Endothelial cell of umbilical vein (primary cell): Measurements from ENCODE around the gene DDR2. TPM values are rescaled to one million over a fixed set of nuclear protein-coding genes. Genes with fewer than 3 reads are reported as not detected.

Experiments
- BruUV-seq: library from RNA; stranded (reverse); fragments of 400-500 nt; replicated peaks from 2 replicates; lab custom pipeline; 2021; lab: Mats Ljungman, UMichigan
- CTCF ChIA-PET: fragments of 300-600, 350-600 bp; sonication (Branson Sonifier 250); formaldehyde crosslinking; loops from one replicate; lab custom pipeline; 2021; ENCODE audit warnings: antibody characterized with exemption, inconsistent platforms; lab: Charles Lee
- POLR2A ChIA-PET: fragments of 300-600, 350-600 bp; sonication (Branson Sonifier 250); formaldehyde crosslinking; loops from one replicate; lab custom pipeline; 2021; ENCODE audit warnings: antibody characterized with exemption, inconsistent platforms; lab: Charles Lee
- DNase-seq: peaks from one replicate; pipeline ENCODE4 v3.0.0-alpha.2; 2011; ENCODE audit warnings: low read depth, low spot score
- FAIRE-seq: peaks from 2 replicates; lab custom pipeline; 2011; peaks lifted over from hg19 to GRCh38; lab: Jason Lieb, UNC
- H2AFZ ChIP-seq: 2 replicates; pipeline ENCODE4 v1.6.0; 2012; ENCODE audit warnings: low read depth, low read length, control low read depth, inconsistent platforms
- H3K27ac ChIP-seq: 2 replicates; pipeline ENCODE4 v1.5.1; 2011; ENCODE audit warnings: low read depth, mild to moderate bottlenecking, control low read depth, low read length, moderate library complexity; ENCODE audit not compliant: insufficient read depth
- H3K27me3 ChIP-seq, 2 experiments: 2 replicates each; pipeline versions ENCODE4 v1.6.0 to v1.6.1; 2011; ENCODE audit warnings: low read length in 2 of 2, mixed read lengths in 1 of 2; ENCODE audit not compliant: control insufficient read depth in 2 of 2, insufficient read depth in 2 of 2
- H3K36me3 ChIP-seq, 2 experiments: 2 replicates in 1 of 2; 3 replicates in 1 of 2; pipeline ENCODE4 v1.5.1; 2011; ENCODE audit warnings: low read length in 2 of 2, mild to moderate bottlenecking in 1 of 2, moderate library complexity in 1 of 2; ENCODE audit not compliant: control insufficient read depth in 2 of 2, insufficient read depth in 2 of 2; ENCODE audit errors: extremely low read depth in 1 of 2
- H3K4me1 ChIP-seq: 3 replicates; pipeline ENCODE4 v1.5.1; 2011; ENCODE audit warnings: mild to moderate bottlenecking, low read length; ENCODE audit not compliant: control insufficient read depth, insufficient read depth; ENCODE audit errors: extremely low read depth
- H3K4me2 ChIP-seq: 2 replicates; pipeline ENCODE4 v1.6.1; 2011; ENCODE audit warnings: low read length, control low read depth, mixed read lengths; ENCODE audit not compliant: insufficient read depth
- H3K4me3 ChIP-seq, 3 experiments: fragments of 200-600 bp in 1 of 3; sonication (generic), shearing (Covaris generic) in 1 of 3; replicated peaks in 1 of 3; 2 replicates each; pipeline ENCODE4 v1.5.1; 2011 to 2016; ENCODE audit warnings: control low read depth in 3 of 3, low read length in 3 of 3, mild to moderate bottlenecking in 2 of 3, inconsistent platforms in 1 of 3, low read depth in 1 of 3, moderate library complexity in 1 of 3; ENCODE audit not compliant: insufficient read depth in 1 of 3
- H3K79me2 ChIP-seq: 2 replicates; pipeline ENCODE4 v1.6.0; 2012; ENCODE audit warnings: low read length, inconsistent platforms; ENCODE audit not compliant: control insufficient read depth, insufficient read depth
- H3K9ac ChIP-seq: replicated peaks from 2 replicates; pipeline ENCODE3; 2011; ENCODE audit warnings: low read length, control low read depth; ENCODE audit not compliant: insufficient read depth; ENCODE audit errors: extremely low read depth
- H3K9me1 ChIP-seq: replicated peaks from 3 replicates; pipeline ENCODE4 v1.6.0; 2011; ENCODE audit warnings: mild to moderate bottlenecking, low read length; ENCODE audit not compliant: control insufficient read depth, insufficient read depth; ENCODE audit errors: extremely low read depth
- H3K9me3 ChIP-seq: replicated peaks from 2 replicates; pipeline ENCODE4 v1.5.1; 2012; ENCODE audit warnings: low read length, inconsistent platforms; ENCODE audit not compliant: control insufficient read depth, insufficient read depth
- H4K20me1 ChIP-seq: replicated peaks from 2 replicates; pipeline ENCODE3; 2011; ENCODE audit warnings: mild to moderate bottlenecking, low read length; ENCODE audit not compliant: control insufficient read depth, insufficient read depth; ENCODE audit errors: extremely low read depth
- CTCF ChIP-seq, 2 donors: IDR thresholded peaks; 1 replicate in 1 of 2; 2 replicates in 1 of 2; pipeline ENCODE4 v1.5.1; 2011; ENCODE audit warnings: low read length in 2 of 2, mild to moderate bottlenecking in 2 of 2, moderate library complexity in 2 of 2, control low read depth in 1 of 2, inconsistent platforms in 1 of 2, low read depth in 1 of 2; ENCODE audit not compliant: insufficient read depth in 1 of 2; ENCODE audit errors: extremely low read depth in 1 of 2
- EZH2 ChIP-seq: IDR thresholded peaks from 2 replicates; pipeline ENCODE4 v1.6.1; 2012; ENCODE audit warnings: borderline replicate concordance, low read depth, mild to moderate bottlenecking, moderate library complexity, low read length, inconsistent platforms; ENCODE audit not compliant: severe bottlenecking
- FOS ChIP-seq: IDR thresholded peaks from 2 replicates; pipeline ENCODE4 v1.6.1; 2011; ENCODE audit warnings: mild to moderate bottlenecking, low read length, moderate library complexity, borderline replicate concordance; ENCODE audit not compliant: insufficient read depth
- GATA2 ChIP-seq: IDR thresholded peaks from 2 replicates; pipeline ENCODE4 v1.7.0; 2011; ENCODE audit warnings: low read depth, mild to moderate bottlenecking, moderate library complexity, mixed read lengths, low read length; ENCODE audit not compliant: insufficient read length, insufficient read depth
- JUN ChIP-seq: IDR thresholded peaks from 2 replicates; pipeline ENCODE4 v1.6.1; 2011; ENCODE audit warnings: borderline replicate concordance, low read depth; ENCODE audit not compliant: insufficient read length, insufficient read depth
- MYC ChIP-seq: IDR thresholded peaks from one replicate; pipeline ENCODE4 v1.6.1; 2011; ENCODE audit warnings: mild to moderate bottlenecking, low read depth, low read length
- POLR2A ChIP-seq: IDR thresholded peaks from 2 replicates; pipeline ENCODE4 v1.6.1; 2012; ENCODE audit warnings: low read depth, mild to moderate bottlenecking, control low read depth, low read length
- POLR2AphosphoS5 ChIP-seq: IDR thresholded peaks from 2 replicates; pipeline ENCODE4 v1.6.1; 2012; ENCODE audit warnings: low read depth, mild to moderate bottlenecking, control low read depth, low read length, moderate library complexity; ENCODE audit not compliant: insufficient read depth
- dilution Hi-C: fragments of 300-500 bp; cut with MboI; formaldehyde crosslinking; loops from one replicate; pipeline ENCODE4 v1.15.0; 2019; ENCODE audit warnings: low sequenced_read_pairs; ENCODE audit not compliant: extremely low pct_ligation_motif_present
- intact Hi-C: fragments of 100-400 bp; cut with micrococcal nuclease; formaldehyde crosslinking; loops from one replicate; pipeline ENCODE4 v1.10.0; 2022
- polyA plus RNA-seq, 4 experiments: library from polyadenylated mRNA; depleted of rRNA in 3 of 4; stranded (reverse) in 3 of 4; unstranded in 1 of 4; fragments of >200 nt; gene quantifications; 2 replicates each; pipeline versions ENCODE4 v1.2.1 to v1.2.3, GENCODE V29; 2011 to 2012; ENCODE audit warnings: missing spikeins in 1 of 4
- total RNA-seq: library from RNA; stranded (reverse); gene quantifications from 2 replicates; pipeline ENCODE4 v1.2.3, GENCODE V29; 2021
- TF ChIP-seq, protein P1 (sequence below): IDR thresholded peaks from 2 replicates; pipeline ENCODE4 v1.6.1; 2011; ENCODE audit not compliant: insufficient read depth, insufficient read length

The DDR2 gene
- total and polyA plus RNA-seq, 2 donors (not counting 3 experiments of a cell fraction or from before 2014, with no cell fraction given), result 27.8 to 30.8 TPM

DNA sequence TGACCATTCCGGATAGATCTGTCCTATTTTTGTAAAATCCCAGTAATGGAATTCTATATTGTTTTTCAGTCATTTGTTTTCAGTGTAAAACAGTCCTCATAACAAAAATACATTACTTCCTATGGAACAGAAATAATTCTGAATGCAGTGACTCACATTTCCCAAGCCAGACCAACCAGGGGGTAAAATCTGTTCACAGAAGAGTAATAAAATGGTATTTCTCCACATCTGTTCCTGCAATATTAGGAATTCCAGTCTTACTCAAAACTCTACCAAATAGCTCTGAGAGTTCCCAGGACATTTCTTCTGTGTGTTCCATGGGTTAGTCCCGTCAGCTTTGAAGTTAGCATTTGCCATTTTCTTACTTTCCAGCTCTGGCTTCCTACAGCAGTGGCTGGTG, 2.6 kb upstream of the DDR2 start:
- no peaks in the 10 kb centered on the region for H4K20me1 ChIP-seq
- H3K27me3 ChIP-seq, result no peaks in the 10 kb centered on the region
- TF ChIP-seq EZH2, result no peak
- TF ChIP-seq POLR2AphosphoS5, result no peak
- no peak for TF ChIP-seq POLR2A
- no peak for TF ChIP-seq GATA2
- peak; percentile 59 for TF ChIP-seq FOS
- TF ChIP-seq MYC, result no peak
- TF ChIP-seq JUN, result peak; percentile 75
- no peak for TF ChIP-seq CTCF (IDR thresholded peaks at IDR 0.05; ENCODE audit: extremely low read depth in 1 of 2, insufficient read depth in 1 of 2, low read depth in 1 of 2, low read length in 2 of 2)
- TF ChIP-seq, protein P1, sequence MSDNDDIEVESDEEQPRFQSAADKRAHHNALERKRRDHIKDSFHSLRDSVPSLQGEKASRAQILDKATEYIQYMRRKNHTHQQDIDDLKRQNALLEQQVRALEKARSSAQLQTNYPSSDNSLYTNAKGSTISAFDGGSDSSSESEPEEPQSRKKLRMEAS, result no peak
- peaks cover 52% of the 10 kb centered on the region for H3K4me1 ChIP-seq
- dilution Hi-C loops (no loop called here), intact Hi-C loops (loop anchor here (5.0 kb wide), 1 partner anchor 277 kb away; no protein-coding TSS in a partner anchor)
- peak; percentile 86 for DNase-seq
- ChIA-PET POLR2A (no interaction called here), CTCF (interaction anchor here (1.0 to 5.2 kb wide), 5 partner anchors 16 to 272 kb away, joined by 3 to 41 read pairs (median 5); no protein-coding TSS in a partner anchor)
- no peaks in the 10 kb centered on the region for H3K36me3 ChIP-seq
- peak overlapping the region; percentile 32 for H3K4me2 ChIP-seq
- no peaks in the 10 kb centered on the region for H3K9me1 ChIP-seq
- FAIRE-seq, result peak; percentile 73
- H3K27ac ChIP-seq, result peak overlapping the region; percentile 9
- no peaks in the 10 kb centered on the region for H3K9me3 ChIP-seq
- no peak overlapping the region for H3K9ac ChIP-seq
- H3K4me3 ChIP-seq, result no peak overlapping the region
- H2AFZ ChIP-seq, result no peak overlapping the region
- no TSS peak for BruUV-seq
- H3K79me2 ChIP-seq, result peaks cover 19% of the 10 kb centered on the region
